GM12892 (cell line): ENCODE data around the gene PRDM2.

Experiments
- POLR2A ChIP-seq: IDR thresholded peaks from 2 replicates; pipeline ENCODE4 v1.6.1; 2011; ENCODE audit warnings: low read depth, low read length, control low read depth
- POLR2AphosphoS5 ChIP-seq: IDR thresholded peaks from 2 replicates; pipeline ENCODE4 v1.6.1; 2011; ENCODE audit warnings: low read depth, low read length, control low read depth

DNA sequence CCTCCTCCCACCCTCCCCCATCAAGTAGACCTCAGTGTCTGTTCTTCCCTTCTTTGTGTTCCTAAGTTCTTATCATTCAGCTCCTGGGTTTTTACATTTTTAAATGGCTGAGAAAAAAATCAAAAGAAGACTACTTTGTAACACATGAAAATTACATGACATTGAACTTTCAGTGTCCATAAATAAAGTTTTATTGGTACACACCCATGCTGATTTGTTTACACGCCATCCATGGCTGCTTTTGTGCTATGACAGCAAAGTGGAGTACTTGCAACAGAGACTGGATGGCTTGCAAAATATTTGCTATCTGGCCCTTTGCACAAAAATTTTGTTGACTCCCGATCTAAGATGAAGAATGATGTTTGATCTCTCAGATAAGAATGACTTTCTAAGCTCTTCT is 171.4 kb downstream of the PRDM2 start:
- TF ChIP-seq POLR2AphosphoS5: no peak
- no peak for TF ChIP-seq POLR2A
